Measurements from ENCODE around the gene TRIM31.
A peak's percentile ranks its signal among the peaks of the same experiment; 100 is the strongest.

TRIM31 gene

DNA sequence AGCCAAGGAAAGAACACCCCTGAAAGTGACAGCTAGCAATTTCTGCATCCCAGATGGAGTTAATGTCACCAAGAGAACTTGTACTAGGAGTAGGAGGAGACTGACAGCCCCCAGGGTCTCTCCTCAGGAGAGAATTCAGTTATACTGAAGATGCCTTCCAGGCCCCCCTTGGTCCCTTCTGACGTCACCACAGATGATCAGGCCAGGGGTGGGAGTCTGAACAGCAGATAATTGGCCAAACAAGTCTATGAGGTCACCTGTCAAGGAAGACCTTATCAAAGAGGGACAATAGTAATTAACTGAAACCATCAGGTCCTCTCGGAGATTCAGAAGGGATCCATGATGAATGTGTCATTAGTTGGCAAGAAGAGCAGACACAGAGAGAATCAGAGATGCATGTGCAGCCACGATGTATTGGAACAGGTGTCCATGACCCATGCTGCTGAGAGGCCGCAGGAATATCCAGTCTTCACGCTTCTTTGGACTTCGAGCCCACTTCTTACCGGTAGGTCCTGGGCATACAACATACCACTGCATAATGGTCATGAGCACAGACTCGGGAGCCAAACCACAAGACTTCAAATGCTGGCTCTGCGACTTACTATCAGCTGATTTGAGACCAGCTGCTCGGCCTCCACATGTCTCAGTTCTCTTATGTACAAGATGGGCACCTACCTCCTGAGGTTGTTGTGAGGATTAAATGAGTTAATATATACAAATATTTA is 37.9 kb upstream of the TRIM31 start:
- no CpG with 5 or more reads among the region's 10 CpGs for WGBS, 2 donors (ENCODE audit: extremely low coverage in 2 of 2, insufficient read length in 2 of 2, insufficient replicate concordance in 1 of 2)
- H3K4me3 ChIP-seq (ENCODE audit: low read length in 2 of 2) = peak overlapping the region in 1 of 2 donors; percentile 51

DNA sequence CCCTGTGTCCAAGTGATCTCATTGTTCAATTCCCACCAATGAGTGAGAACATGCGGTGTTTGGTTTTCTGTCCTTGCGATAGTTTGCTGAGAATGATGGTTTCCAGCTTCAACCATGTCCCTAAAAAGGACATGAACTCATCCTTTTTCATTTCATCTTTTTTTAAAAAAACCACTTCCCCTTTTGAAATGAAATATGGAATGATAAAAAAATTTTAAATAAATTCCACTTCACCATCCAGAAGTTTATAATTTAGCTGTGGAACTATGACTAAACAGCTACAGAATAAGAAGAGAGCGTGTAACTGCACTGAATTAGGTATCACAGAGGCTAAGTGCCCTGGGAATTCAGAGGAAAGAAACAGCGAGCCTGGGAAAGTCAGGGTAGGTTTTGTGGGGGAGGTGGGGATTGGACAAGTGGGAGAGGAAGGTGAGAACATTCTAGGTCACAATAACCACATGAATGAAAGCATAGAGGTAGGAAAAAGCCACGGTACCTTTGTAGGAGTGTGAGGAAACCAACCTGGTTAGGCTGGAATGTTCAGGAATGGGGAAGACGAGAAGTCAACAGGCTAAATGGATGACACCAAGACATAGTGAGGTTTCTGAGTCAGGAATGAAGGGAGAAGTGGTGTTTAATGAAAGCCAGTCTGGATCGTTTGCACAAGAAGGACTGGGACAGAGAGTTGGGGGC is 37.1 kb upstream of the TRIM31 start:
- H3K4ac ChIP-seq (ENCODE audit: low read length) = no peak overlapping the region
- H2BK120ac ChIP-seq (ENCODE audit: low read depth, low read length) = no peak overlapping the region
- no CpG with 5 or more reads among the region's 7 CpGs for WGBS, 2 donors (ENCODE audit: extremely low coverage in 2 of 2, insufficient read length in 2 of 2, insufficient replicate concordance in 1 of 2)
- H3K18ac ChIP-seq (ENCODE audit: low read length) = no peak overlapping the region
- no peaks in the 10 kb centered on the region for H3K9me3 ChIP-seq (replicated peaks in 1 of 2; ENCODE audit: control insufficient read depth in 2 of 2, insufficient read depth in 1 of 2, low read depth in 1 of 2, low read length in 2 of 2)
- no peak overlapping the region for H3K14ac ChIP-seq (ENCODE audit: low read length)
- H3K27me3 ChIP-seq (ENCODE audit: control insufficient read depth in 3 of 3, insufficient read depth in 3 of 3, low read depth in 1 of 3, low read length in 3 of 3) = peaks cover 0 to 60% (median 0%) of the 10 kb centered on the region in 3 experiments
- H4K8ac ChIP-seq (ENCODE audit: low read depth, low read length) = no peak overlapping the region
- H3K36me3 ChIP-seq (replicated peaks in 1 of 2; ENCODE audit: control insufficient read depth in 2 of 2, insufficient read depth in 2 of 2, low read length in 2 of 2) = no peaks in the 10 kb centered on the region
- no peak overlapping the region for H3K4me2 ChIP-seq (ENCODE audit: insufficient read depth, low read length, poor library complexity, severe bottlenecking)
- no peak overlapping the region for H3K9ac ChIP-seq (ENCODE audit: low read depth, low read length, poor library complexity)
- no peak overlapping the region for H3K27ac ChIP-seq (replicated peaks; ENCODE audit: low read length)
- H3K4me1 ChIP-seq (ENCODE audit: control insufficient read depth in 2 of 2, insufficient read depth in 1 of 2, low read depth in 1 of 2, low read length in 2 of 2) = no peaks in the 10 kb centered on the region
- H2BK12ac ChIP-seq (ENCODE audit: low read length) = no peak overlapping the region
- H2BK5ac ChIP-seq (ENCODE audit: low read length) = no peak overlapping the region
- H4K91ac ChIP-seq (ENCODE audit: low read depth, low read length, poor library complexity) = no peak overlapping the region
- H3K23ac ChIP-seq (ENCODE audit: low read depth, low read length, poor library complexity) = no peak overlapping the region
- H2AK5ac ChIP-seq (ENCODE audit: low read depth, low read length) = no peak overlapping the region
- no peak overlapping the region for H3K4me3 ChIP-seq (ENCODE audit: low read length in 2 of 2)
- no peaks in the 10 kb centered on the region for H3K79me1 ChIP-seq (ENCODE audit: low read depth, low read length)
- DNase-seq (ENCODE audit: low spot score) = no peak
- no peak overlapping the region for H2BK15ac ChIP-seq (ENCODE audit: low read length)
- no peak overlapping the region for H2AFZ ChIP-seq (ENCODE audit: low read length)

More for the DNA sequence above, 37.9 kb upstream of the TRIM31 start:
- Histone ChIP-seq H3K27ac (replicated peaks; ENCODE audit: low read length) (no peak overlapping the region), H3K23ac (ENCODE audit: low read depth, low read length, poor library complexity) (no peak overlapping the region), H4K91ac (ENCODE audit: low read depth, low read length, poor library complexity) (no peak overlapping the region), H3K4me1 (ENCODE audit: control insufficient read depth in 2 of 2, insufficient read depth in 1 of 2, low read depth in 1 of 2, low read length in 2 of 2) (no peaks in the 10 kb centered on the region), H3K27me3 (ENCODE audit: control insufficient read depth in 3 of 3, insufficient read depth in 3 of 3, low read depth in 1 of 3, low read length in 3 of 3) (peaks cover 0 to 54% (median 0%) of the 10 kb centered on the region in 3 experiments), H3K9ac (ENCODE audit: low read depth, low read length, poor library complexity) (no peak overlapping the region), H2BK15ac (ENCODE audit: low read length) (no peak overlapping the region), H3K36me3 (replicated peaks in 1 of 2; ENCODE audit: control insufficient read depth in 2 of 2, insufficient read depth in 2 of 2, low read length in 2 of 2) (no peaks in the 10 kb centered on the region), H3K4ac (ENCODE audit: low read length) (no peak overlapping the region), H3K9me3 (replicated peaks in 1 of 2; ENCODE audit: control insufficient read depth in 2 of 2, insufficient read depth in 1 of 2, low read depth in 1 of 2, low read length in 2 of 2) (no peaks in the 10 kb centered on the region), H4K8ac (ENCODE audit: low read depth, low read length) (no peak overlapping the region), H2AFZ (ENCODE audit: low read length) (no peak overlapping the region), H2BK12ac (ENCODE audit: low read length) (no peak overlapping the region), H2BK120ac (ENCODE audit: low read depth, low read length) (no peak overlapping the region), H3K14ac (ENCODE audit: low read length) (no peak overlapping the region), H3K79me1 (ENCODE audit: low read depth, low read length) (no peaks in the 10 kb centered on the region), H3K18ac (ENCODE audit: low read length) (no peak overlapping the region), H3K4me2 (ENCODE audit: insufficient read depth, low read length, poor library complexity, severe bottlenecking) (no peak overlapping the region), H2AK5ac (ENCODE audit: low read depth, low read length) (no peak overlapping the region), H2BK5ac (ENCODE audit: low read length) (no peak overlapping the region)
- no peak for DNase-seq (ENCODE audit: low spot score)

DNA sequence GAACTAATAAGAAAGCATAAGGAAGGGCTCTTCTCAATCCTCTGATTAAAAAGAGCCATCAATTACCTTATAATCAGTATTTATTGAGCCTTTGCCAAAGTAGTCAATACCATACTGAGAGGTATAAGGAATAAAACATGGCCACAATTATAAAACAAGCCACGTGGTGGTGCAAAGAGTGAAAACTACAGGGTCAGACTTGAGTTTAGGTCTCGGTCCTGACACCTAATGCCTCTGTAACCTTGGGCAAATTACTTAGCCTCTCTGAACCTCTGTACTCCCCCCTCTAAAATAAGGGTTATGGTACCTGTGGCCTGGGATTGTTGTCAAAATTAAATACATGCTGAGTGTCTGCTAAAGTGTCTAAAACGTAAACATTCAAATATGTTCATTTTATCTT is 36.3 kb upstream of the TRIM31 start:
- Histone ChIP-seq H4K8ac (ENCODE audit: low read depth, low read length) (no peak overlapping the region), H3K9me3 (replicated peaks in 1 of 2; ENCODE audit: control insufficient read depth in 2 of 2, insufficient read depth in 1 of 2, low read depth in 1 of 2, low read length in 2 of 2) (no peaks in the 10 kb centered on the region), H2BK12ac (ENCODE audit: low read length) (no peak overlapping the region), H3K4me1 (ENCODE audit: control insufficient read depth in 2 of 2, insufficient read depth in 1 of 2, low read depth in 1 of 2, low read length in 2 of 2) (no peaks in the 10 kb centered on the region), H3K27ac (replicated peaks; ENCODE audit: low read length) (no peak overlapping the region), H3K14ac (ENCODE audit: low read length) (no peak overlapping the region), H3K4ac (ENCODE audit: low read length) (no peak overlapping the region), H3K27me3 (ENCODE audit: control insufficient read depth in 3 of 3, insufficient read depth in 3 of 3, low read depth in 1 of 3, low read length in 3 of 3) (peaks cover 0 to 58% (median 0%) of the 10 kb centered on the region in 3 experiments), H2BK15ac (ENCODE audit: low read length) (no peak overlapping the region), H2BK5ac (ENCODE audit: low read length) (no peak overlapping the region), H3K18ac (ENCODE audit: low read length) (no peak overlapping the region), H3K9ac (ENCODE audit: low read depth, low read length, poor library complexity) (no peak overlapping the region), H2AFZ (ENCODE audit: low read length) (no peak overlapping the region), H4K91ac (ENCODE audit: low read depth, low read length, poor library complexity) (no peak overlapping the region), H3K4me3 (ENCODE audit: low read length in 2 of 2) (no peak overlapping the region), H2AK5ac (ENCODE audit: low read depth, low read length) (no peak overlapping the region), H3K79me1 (ENCODE audit: low read depth, low read length) (no peaks in the 10 kb centered on the region), H3K4me2 (ENCODE audit: insufficient read depth, low read length, poor library complexity, severe bottlenecking) (no peak overlapping the region), H3K23ac (ENCODE audit: low read depth, low read length, poor library complexity) (no peak overlapping the region), H2BK120ac (ENCODE audit: low read depth, low read length) (no peak overlapping the region), H3K36me3 (replicated peaks in 1 of 2; ENCODE audit: control insufficient read depth in 2 of 2, insufficient read depth in 2 of 2, low read length in 2 of 2) (no peaks in the 10 kb centered on the region)
- no peak for DNase-seq (ENCODE audit: low spot score)
- no CpG with 5 or more reads among the region's 3 CpGs for WGBS, 2 donors (ENCODE audit: extremely low coverage in 2 of 2, insufficient read length in 2 of 2, insufficient replicate concordance in 1 of 2)

DNA sequence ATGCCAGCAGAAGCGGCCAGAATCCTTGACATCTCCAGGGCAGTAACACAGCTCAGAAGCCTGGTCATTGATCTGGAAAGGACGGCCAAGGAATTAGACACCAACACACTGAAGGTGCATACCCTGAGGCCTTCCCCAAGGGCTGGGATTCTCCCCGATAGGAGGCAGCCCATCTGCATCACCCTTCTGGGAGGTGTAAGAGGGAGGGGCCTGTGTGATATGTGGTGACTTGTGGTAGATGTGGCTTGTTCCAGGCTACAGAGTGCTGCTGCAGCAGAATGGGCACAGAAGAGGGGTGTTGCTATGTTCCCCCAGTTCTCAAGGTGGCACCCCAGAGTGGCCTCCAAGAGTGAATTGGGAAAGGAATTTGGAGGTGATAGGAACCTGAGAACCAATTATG is 34.2 kb upstream of the TRIM31 start:
- H3K79me1 ChIP-seq (ENCODE audit: low read depth, low read length) = no peaks in the 10 kb centered on the region
- no peaks in the 10 kb centered on the region for H3K36me3 ChIP-seq (replicated peaks in 1 of 2; ENCODE audit: control insufficient read depth in 2 of 2, insufficient read depth in 2 of 2, low read length in 2 of 2)
- H3K9me3 ChIP-seq (replicated peaks in 1 of 2; ENCODE audit: control insufficient read depth in 2 of 2, insufficient read depth in 1 of 2, low read depth in 1 of 2, low read length in 2 of 2) = no peaks in the 10 kb centered on the region
- no peak for DNase-seq (ENCODE audit: low spot score)
- H3K18ac ChIP-seq (ENCODE audit: low read length) = no peak overlapping the region
- H2BK120ac ChIP-seq (ENCODE audit: low read depth, low read length) = no peak overlapping the region
- no peak overlapping the region for H3K9ac ChIP-seq (ENCODE audit: low read depth, low read length, poor library complexity)
- no peak overlapping the region for H3K23ac ChIP-seq (ENCODE audit: low read depth, low read length, poor library complexity)
- H2AFZ ChIP-seq (ENCODE audit: low read length) = no peak overlapping the region
- H2BK15ac ChIP-seq (ENCODE audit: low read length) = no peak overlapping the region
- H2BK5ac ChIP-seq (ENCODE audit: low read length) = no peak overlapping the region
- H2BK12ac ChIP-seq (ENCODE audit: low read length) = no peak overlapping the region
- no peaks in the 10 kb centered on the region for H3K4me1 ChIP-seq (ENCODE audit: control insufficient read depth in 2 of 2, insufficient read depth in 1 of 2, low read depth in 1 of 2, low read length in 2 of 2)
- H4K91ac ChIP-seq (ENCODE audit: low read depth, low read length, poor library complexity) = no peak overlapping the region
- H4K8ac ChIP-seq (ENCODE audit: low read depth, low read length) = no peak overlapping the region
- WGBS, 2 donors (ENCODE audit: extremely low coverage in 2 of 2, insufficient read length in 2 of 2, insufficient replicate concordance in 1 of 2) = no CpG with 5 or more reads among the region's 3 CpGs
- H2AK5ac ChIP-seq (ENCODE audit: low read depth, low read length) = no peak overlapping the region
- no peak overlapping the region for H3K4me3 ChIP-seq (ENCODE audit: low read length in 2 of 2)
- H3K27me3 ChIP-seq (ENCODE audit: control insufficient read depth in 3 of 3, insufficient read depth in 3 of 3, low read depth in 1 of 3, low read length in 3 of 3) = peaks cover 0 to 49% (median 0%) of the 10 kb centered on the region in 3 experiments
- H3K4me2 ChIP-seq (ENCODE audit: insufficient read depth, low read length, poor library complexity, severe bottlenecking) = no peak overlapping the region
- H3K4ac ChIP-seq (ENCODE audit: low read length) = no peak overlapping the region
- no peak overlapping the region for H3K27ac ChIP-seq (replicated peaks; ENCODE audit: low read length)
- H3K14ac ChIP-seq (ENCODE audit: low read length) = no peak overlapping the region
